Right lung (tissue), 5 donors: Measurements from ENCODE around the gene RABGGTA. TPM values are rescaled to one million over a fixed set of nuclear protein-coding genes. Genes with fewer than 3 reads are reported as not detected.
A peak's percentile ranks its signal among the peaks of the same experiment; 100 is the strongest.

ENCODE experiments used
- DNase-seq, 2 donors: peaks; one replicate each; pipeline ENCODE4 v3.0.0-alpha.2; 2013
- polyA plus RNA-seq, 5 donors: library from polyadenylated mRNA; unstranded; fragments of 120-200 nt; gene quantifications; one replicate each; pipeline versions ENCODE4 v1.2.1 to v1.2.3, GENCODE V29; 2013; ENCODE audit warnings: inconsistent platforms in 1 of 5, low replicate concordance in 1 of 5; ENCODE audit not compliant: insufficient read length in 5 of 5, insufficient read depth in 1 of 5

The RABGGTA gene
- polyA plus RNA-seq, 5 donors, result 19.6 to 28.6 (median 24.9) TPM

- no peak for DNase-seq
Measured at GRCh38 chr14:24307156-24307574, 35.8 kb upstream of the RABGGTA start.

- no peak for DNase-seq
Measured at GRCh38 chr14:24304019-24304387, 32.6 kb upstream of the RABGGTA start.

GRCh38 chr14:24300326-24300980 is 29.1 kb upstream of the RABGGTA start:
- DNase-seq, result no peak

GRCh38 chr14:24299255-24300191 is 28.1 kb upstream of the RABGGTA start, which contains the start of the genes DHRS1 and NOP9:
DHRS1 (minus strand) TSS chr14:24299780; CDS start chr14:24299106, 674 bp downstream.
NOP9 (plus strand) TSS chr14:24299850; CDS start chr14:24299955, 105 bp downstream.
- DNase-seq, result peak; percentile 89

- DNase-seq, result no peak
Measured at GRCh38 chr14:24298892-24299254, 27.5 kb upstream of the RABGGTA start.

GRCh38 chr14:24297190-24297964 is 26.0 kb upstream of the RABGGTA start:
- no peak for DNase-seq

GRCh38 chr14:24296341-24297157 is 25.2 kb upstream of the RABGGTA start:
- peak in 1 of 2 donors; percentile 61 for DNase-seq

GRCh38 chr14:24293525-24293924 is 22.1 kb upstream of the RABGGTA start:
- no peak for DNase-seq

- no peak for DNase-seq
Measured at GRCh38 chr14:24292118-24292807, 20.9 kb upstream of the RABGGTA start.

- DNase-seq, result no peak
Measured at GRCh38 chr14:24291446-24292117, 20.2 kb upstream of the RABGGTA start.

GRCh38 chr14:24290746-24291145 is 19.3 kb upstream of the RABGGTA start:
- no peak for DNase-seq

- no peak for DNase-seq
Measured at GRCh38 chr14:24289649-24290280, 18.4 kb upstream of the RABGGTA start.

- no peak for DNase-seq
Measured at GRCh38 chr14:24286996-24287395, 15.6 kb upstream of the RABGGTA start.

GRCh38 chr14:24285351-24285750 is 14.0 kb upstream of the RABGGTA start:
- no peak for DNase-seq

GRCh38 chr14:24284501-24285035 is 13.2 kb upstream of the RABGGTA start:
- DNase-seq, result no peak

GRCh38 chr14:24283796-24284460 is 12.5 kb upstream of the RABGGTA start:
- DNase-seq, result no peak

- no peak for DNase-seq
Measured at GRCh38 chr14:24282736-24283135, 11.3 kb upstream of the RABGGTA start.

- DNase-seq, result no peak
Measured at GRCh38 chr14:24281636-24282035, 10.2 kb upstream of the RABGGTA start.
